Breast epithelium (tissue), 4 donors: ENCODE measurements around the gene SLC22A8. TPM values are rescaled to one million over a fixed set of nuclear protein-coding genes. Genes with fewer than 3 reads are reported as not detected.

Experiments used
- DNase-seq, 2 donors: peaks; one replicate each; pipeline ENCODE4 v3.0.0-alpha.2; 2019; ENCODE audit warnings: low spot score in 2 of 2
- H3K27ac ChIP-seq, 2 donors: fragments of 200-600 bp; sonication (generic) in 1 of 2; one replicate each; pipeline ENCODE4 v1.5.1; 2016 to 2019; ENCODE audit warnings: mild to moderate bottlenecking in 1 of 2
- H3K27me3 ChIP-seq, 2 donors: fragments of 200-600 bp; sonication (generic) in 1 of 2; one replicate each; pipeline versions ENCODE4 v1.5.1 to v1.6.0; 2017 to 2019; ENCODE audit warnings: control low read depth in 1 of 2, mild to moderate bottlenecking in 1 of 2
- H3K36me3 ChIP-seq: fragments of 200-600 bp; one replicate; pipeline ENCODE4 v1.5.1; 2019
- H3K4me1 ChIP-seq, 2 donors: fragments of 200-600 bp; sonication (generic); one replicate each; pipeline ENCODE4 v1.5.1; 2016 to 2019; ENCODE audit warnings: control low read depth in 1 of 2
- H3K4me3 ChIP-seq, 3 donors: fragments of 200-600 bp; sonication (generic); 1 replicate in 2 of 3; 2 replicates in 1 of 3; pipeline ENCODE4 v1.5.1; 2016 to 2019; ENCODE audit warnings: mild to moderate bottlenecking in 3 of 3, moderate library complexity in 2 of 3
- H3K9me3 ChIP-seq, 2 donors: fragments of 200-600 bp; sonication (generic) in 1 of 2; one replicate each; pipeline ENCODE4 v1.5.1; 2016 to 2019; ENCODE audit warnings: control low read depth in 1 of 2
- POLR2A ChIP-seq: fragments of 450-650 bp; IDR thresholded peaks from one replicate; pipeline ENCODE4 v1.6.1; 2016; ENCODE audit warnings: antibody characterized with exemption, mild to moderate bottlenecking, moderate library complexity
- POLR2AphosphoS5 ChIP-seq, 3 donors: sonication (generic); formaldehyde crosslinking; IDR thresholded peaks; one replicate each; pipeline ENCODE4 v1.6.1; 2017; ENCODE audit warnings: antibody characterized with exemption in 3 of 3
- intact Hi-C: fragments of 100-400 bp; cut with DNase I; formaldehyde crosslinking; loops from one replicate; pipeline ENCODE4 v1.15.1; 2023; ENCODE audit warnings: low total_unique reads
- total RNA-seq, 3 donors: library from RNA; depleted of rRNA; stranded (reverse); fragments of >200 nt; gene quantifications; one replicate each; pipeline ENCODE4 v1.1.0, GENCODE V29; 2016
- TF ChIP-seq, protein P1 (sequence below), 3 donors: fragments of 450-650 bp; IDR thresholded peaks; one replicate each; pipeline ENCODE4 v1.5.1; 2016 to 2017; ENCODE audit warnings: antibody characterized with exemption in 3 of 3, mild to moderate bottlenecking in 3 of 3, moderate library complexity in 3 of 3

The SLC22A8 gene
- total RNA-seq, 3 donors from 2014 or later: not detected

- H3K27ac ChIP-seq: no peak overlapping the region
- H3K4me1 ChIP-seq: no peaks in the 10 kb centered on the region
Measured at GRCh38 chr11:63023222-63023814, 7.7 kb upstream of the SLC22A8 start.

GRCh38 chr11:63022441-63022840 lies 6.8 kb upstream of the SLC22A8 start:
- no peak for DNase-seq
- no peaks in the 10 kb centered on the region for H3K36me3 ChIP-seq
- H3K4me1 ChIP-seq: no peaks in the 10 kb centered on the region
- no peak overlapping the region for H3K27ac ChIP-seq
- H3K9me3 ChIP-seq: no peaks in the 10 kb centered on the region
- H3K4me3 ChIP-seq: no peak overlapping the region
- intact Hi-C loops: loop anchor here (5.0 kb wide), 1 partner anchor 115 kb away; no protein-coding TSS in a partner anchor
- no peaks in the 10 kb centered on the region for H3K27me3 ChIP-seq
- TF ChIP-seq POLR2AphosphoS5 (IDR thresholded peaks at IDR 0.05) (no peak), POLR2A (no peak)
- TF ChIP-seq, protein P1, sequence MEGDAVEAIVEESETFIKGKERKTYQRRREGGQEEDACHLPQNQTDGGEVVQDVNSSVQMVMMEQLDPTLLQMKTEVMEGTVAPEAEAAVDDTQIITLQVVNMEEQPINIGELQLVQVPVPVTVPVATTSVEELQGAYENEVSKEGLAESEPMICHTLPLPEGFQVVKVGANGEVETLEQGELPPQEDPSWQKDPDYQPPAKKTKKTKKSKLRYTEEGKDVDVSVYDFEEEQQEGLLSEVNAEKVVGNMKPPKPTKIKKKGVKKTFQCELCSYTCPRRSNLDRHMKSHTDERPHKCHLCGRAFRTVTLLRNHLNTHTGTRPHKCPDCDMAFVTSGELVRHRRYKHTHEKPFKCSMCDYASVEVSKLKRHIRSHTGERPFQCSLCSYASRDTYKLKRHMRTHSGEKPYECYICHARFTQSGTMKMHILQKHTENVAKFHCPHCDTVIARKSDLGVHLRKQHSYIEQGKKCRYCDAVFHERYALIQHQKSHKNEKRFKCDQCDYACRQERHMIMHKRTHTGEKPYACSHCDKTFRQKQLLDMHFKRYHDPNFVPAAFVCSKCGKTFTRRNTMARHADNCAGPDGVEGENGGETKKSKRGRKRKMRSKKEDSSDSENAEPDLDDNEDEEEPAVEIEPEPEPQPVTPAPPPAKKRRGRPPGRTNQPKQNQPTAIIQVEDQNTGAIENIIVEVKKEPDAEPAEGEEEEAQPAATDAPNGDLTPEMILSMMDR (IDR thresholded peaks at IDR 0.05): no peak

More at GRCh38 chr11:63023222-63023814, 7.7 kb upstream of the SLC22A8 start:
- Histone ChIP-seq H3K4me3 (peak overlapping the region in 1 of 3 donors; percentile 12), H3K27me3 (no peaks in the 10 kb centered on the region), H3K9me3 (no peaks in the 10 kb centered on the region), H3K36me3 (no peaks in the 10 kb centered on the region)
- no peak for TF ChIP-seq POLR2AphosphoS5 (IDR thresholded peaks at IDR 0.05)
- TF ChIP-seq, protein P1 (IDR thresholded peaks at IDR 0.05): no peak
- TF ChIP-seq POLR2A: no peak
- no peak for DNase-seq
- intact Hi-C loops: loop anchor here (5.0 kb wide), 1 partner anchor 116 kb away; no protein-coding TSS in a partner anchor

GRCh38 chr11:63020671-63021291 lies 5.1 kb upstream of the SLC22A8 start:
- Histone ChIP-seq H3K9me3 (no peaks in the 10 kb centered on the region), H3K4me1 (no peaks in the 10 kb centered on the region), H3K4me3 (no peak overlapping the region), H3K27ac (no peak overlapping the region), H3K36me3 (no peaks in the 10 kb centered on the region), H3K27me3 (no peaks in the 10 kb centered on the region)
- TF ChIP-seq POLR2A (no peak), POLR2AphosphoS5 (IDR thresholded peaks at IDR 0.05) (no peak)
- TF ChIP-seq, protein P1 (IDR thresholded peaks at IDR 0.05): no peak
- intact Hi-C loops: loop anchor here (5.0 kb wide), 1 partner anchor 113 kb away; no protein-coding TSS in a partner anchor
- DNase-seq: no peak

DNA sequence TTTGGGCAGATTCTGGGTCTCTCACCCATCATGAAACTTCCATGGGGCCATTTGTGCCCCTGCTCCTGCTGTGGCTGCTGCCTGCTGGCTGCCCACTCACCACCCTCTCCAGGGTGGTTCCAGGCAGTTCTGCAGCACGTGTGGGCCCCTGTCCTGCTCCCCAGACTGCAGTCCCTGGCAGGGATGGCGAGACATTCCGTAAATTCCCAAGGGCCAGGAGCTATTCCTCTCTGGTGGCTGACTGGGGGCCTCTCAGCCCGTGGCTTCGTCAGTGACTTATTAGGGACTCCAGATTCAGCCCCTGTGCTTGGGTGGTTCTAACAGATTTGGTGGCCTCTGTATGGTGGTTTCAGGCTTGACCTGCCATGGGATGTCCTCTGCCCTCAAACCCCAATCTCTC lies 3.9 kb upstream of the SLC22A8 start:
- H3K4me1 ChIP-seq: no peaks in the 10 kb centered on the region
- no peak overlapping the region for H3K27ac ChIP-seq
- intact Hi-C loops: no loop called here
- no peaks in the 10 kb centered on the region for H3K9me3 ChIP-seq
- no peaks in the 10 kb centered on the region for H3K36me3 ChIP-seq
- no peak for TF ChIP-seq POLR2A
- no peak for TF ChIP-seq POLR2AphosphoS5 (IDR thresholded peaks at IDR 0.05)
- TF ChIP-seq, protein P1 (IDR thresholded peaks at IDR 0.05): no peak
- H3K4me3 ChIP-seq: no peak overlapping the region
- no peaks in the 10 kb centered on the region for H3K27me3 ChIP-seq
- no peak for DNase-seq

GRCh38 chr11:63017306-63017974 lies 1.8 kb upstream of the SLC22A8 start:
- H3K27ac ChIP-seq: no peak overlapping the region
- intact Hi-C loops: no loop called here
- no peaks in the 10 kb centered on the region for H3K27me3 ChIP-seq
- H3K4me3 ChIP-seq: no peak overlapping the region
- no peaks in the 10 kb centered on the region for H3K36me3 ChIP-seq
- TF ChIP-seq POLR2A: no peak
- no peak for TF ChIP-seq POLR2AphosphoS5 (IDR thresholded peaks at IDR 0.05)
- TF ChIP-seq, protein P1 (IDR thresholded peaks at IDR 0.05): no peak
- no peak for DNase-seq
- no peaks in the 10 kb centered on the region for H3K9me3 ChIP-seq
- no peaks in the 10 kb centered on the region for H3K4me1 ChIP-seq
